Measurements from ENCODE around the gene CAMKMT.

DNA sequence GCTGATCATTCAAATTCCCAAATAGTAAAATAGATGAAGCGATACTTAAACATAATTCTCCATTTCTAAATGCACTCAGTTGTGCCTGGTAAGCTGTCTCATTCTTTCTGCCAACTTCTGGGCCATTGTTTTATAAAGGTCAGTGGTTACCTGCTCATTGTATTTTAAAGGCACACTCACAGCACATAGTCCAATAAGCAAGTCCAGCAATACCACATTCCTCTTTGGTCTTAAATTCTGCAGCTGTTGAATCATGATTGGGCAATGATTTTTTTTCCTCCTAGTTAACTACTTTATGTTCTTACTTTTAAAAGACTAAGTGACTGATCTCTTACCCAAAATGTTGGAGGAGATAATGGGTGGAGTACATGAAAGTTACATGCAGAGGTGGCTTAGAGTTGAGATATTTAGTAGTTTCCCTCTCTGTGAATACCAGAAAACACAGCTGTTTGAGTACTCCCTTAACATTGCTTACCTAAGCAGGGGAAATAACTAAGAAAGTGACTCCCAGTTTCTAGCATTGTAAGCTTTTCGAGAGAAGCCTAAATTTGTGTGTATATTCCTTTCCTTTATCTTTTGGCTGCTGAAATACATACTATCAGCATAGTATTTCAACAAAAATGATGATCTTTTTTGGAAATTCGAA, 220.7 kb downstream of the CAMKMT start:
- TF ChIP-seq EZH2 (IDR thresholded peaks at IDR 0.05; ENCODE audit: low read length, unreplicated experiment) (no peak), CTCF (conservative IDR thresholded peaks at IDR 0.05; ENCODE audit: low read depth, low read length) (no peak)

Data from PC-3 (cell line).